ENCODE results near the gene RALGDS. TPM values are rescaled to one million over a fixed set of nuclear protein-coding genes. Genes with fewer than 3 reads are reported as not detected.
A peak's percentile ranks its signal among the peaks of the same experiment; 100 is the strongest.

RALGDS gene
- total and polyA plus RNA-seq, 2 of the 13 experiments (the other 11 are each of a cell fraction or from before 2014, with no cell fraction given), result 12.9 to 25.5 TPM

GRCh38 chr9:133144142-133144903 is 23.3 kb upstream of the RALGDS start (continued):
- TF ChIP-seq ATF4 (CRISPR knock-in tag; IDR thresholded peaks at IDR 0.05), result peak in 1 of 2 experiments; percentile 43; a peak in 1 of 4 replicates
- TF ChIP-seq MXI1 (IDR thresholded peaks at IDR 0.05; ENCODE audit: borderline replicate concordance, low read depth, low read length), result peak; percentile 97
- peak; percentile 21; the same call in 1 of the 2 replicates for TF ChIP-seq ZBTB25 (CRISPR knock-in tag; IDR thresholded peaks at IDR 0.05)
- TF ChIP-seq ZBTB14 (CRISPR knock-in tag; IDR thresholded peaks at IDR 0.05), result peak; percentile 79
- peak; percentile 56 for TF ChIP-seq TEAD3 (CRISPR knock-in tag; optimal IDR thresholded peaks at IDR 0.05; ENCODE audit: borderline replicate concordance)
- TF ChIP-seq SATB2 (CRISPR knock-in tag; IDR thresholded peaks at IDR 0.05), result no peak
- 0 out of 2 replicates have a peak, but pooled peaks have one; percentile 28 for TF ChIP-seq ZKSCAN5 (CRISPR knock-in tag; IDR thresholded peaks at IDR 0.05)
- peak; percentile 62 for TF ChIP-seq TAF15 (IDR thresholded peaks at IDR 0.05; ENCODE audit: low read depth, low read length, poor library complexity, severe bottlenecking)
- peak; percentile 34 for TF ChIP-seq ZNF883 (CRISPR knock-in tag; IDR thresholded peaks at IDR 0.05; ENCODE audit: not compliant biosample characterization)
- no peak for TF ChIP-seq KLF15 (CRISPR knock-in tag; IDR thresholded peaks at IDR 0.05; ENCODE audit: borderline replicate concordance)
- 0 out of 2 replicates have a peak, but pooled peaks have one; percentile 58 for TF ChIP-seq TIGD3 (CRISPR knock-in tag; IDR thresholded peaks at IDR 0.05; ENCODE audit: borderline replicate concordance)
- peak; percentile 91 for TF ChIP-seq SAP130 (CRISPR knock-in tag; IDR thresholded peaks at IDR 0.05; ENCODE audit: low read depth)
- no peak for TF ChIP-seq ARID2 (CRISPR knock-in tag; IDR thresholded peaks at IDR 0.05; ENCODE audit: borderline replicate concordance)
- no peak for TF ChIP-seq GATAD1 (CRISPR knock-in tag; IDR thresholded peaks at IDR 0.05)
- TF ChIP-seq UBTF (CRISPR knock-in tag; IDR thresholded peaks at IDR 0.05), result peak; percentile 91; the same call in 1 of the 2 replicates
- TF ChIP-seq KDM4B (CRISPR knock-in tag; IDR thresholded peaks at IDR 0.05), result 0 out of 2 replicates have a peak, but pooled peaks have one; percentile 51
- TF ChIP-seq ZC3H13 (CRISPR knock-in tag; IDR thresholded peaks at IDR 0.05), result 0 out of 2 replicates have a peak, but pooled peaks have one; percentile 73
- 0 out of 2 replicates have a peak, but pooled peaks have one; percentile 42 for TF ChIP-seq ZNF704 (CRISPR knock-in tag; IDR thresholded peaks at IDR 0.05; ENCODE audit: borderline replicate concordance)
- TF ChIP-seq ZNF580 (CRISPR knock-in tag; IDR thresholded peaks at IDR 0.05; ENCODE audit: borderline replicate concordance, low read depth), result peak; percentile 69; the same call in 1 of the 2 replicates
